WTC11 (cell line): ENCODE measurements around the gene ZNF277. TPM values are rescaled to one million over a fixed set of nuclear protein-coding genes. Genes with fewer than 3 reads are reported as not detected.

Experiments
- ATAC-seq: fragments of 200-7000 bp; cut with Tn5 transposase; 2 replicates; pipeline ENCODE4 v1.10.0; 2021; ENCODE audit warnings: mild to moderate bottlenecking, moderate library complexity
- CTCF ChIA-PET: fragments of 300-600 bp; sonication (Branson Sonifier 250); formaldehyde crosslinking; loops from one replicate; lab custom pipeline; 2021; ENCODE audit warnings: antibody characterized with exemption; lab: Charles Lee
- POLR2A ChIA-PET: fragments of 350-600 bp; sonication (Branson Sonifier 250); formaldehyde crosslinking; loops from one replicate; lab custom pipeline; 2021; ENCODE audit warnings: antibody characterized with exemption; lab: Charles Lee
- DNase-seq: peaks from one replicate; pipeline ENCODE4 v3.0.0; 2021; ENCODE audit warnings: low spot score
- H3K27ac Mint-ChIP-seq: 2 replicates; pipeline ENCODE4 v1.8.0; 2021; ENCODE audit warnings: mixed read lengths
- H3K27me3 Mint-ChIP-seq: 2 replicates; pipeline ENCODE4 v1.8.0; 2021; ENCODE audit warnings: low read depth, mild to moderate bottlenecking, moderate library complexity, mixed read lengths
- H3K36me3 Mint-ChIP-seq: 2 replicates; pipeline ENCODE4 v1.8.0; 2021; ENCODE audit warnings: mixed read lengths
- H3K4me1 Mint-ChIP-seq: 2 replicates; pipeline ENCODE4 v1.8.0; 2022; ENCODE audit warnings: mixed read lengths
- H3K4me3 Mint-ChIP-seq: 2 replicates; pipeline ENCODE4 v1.8.0; 2021; ENCODE audit warnings: mild to moderate bottlenecking, moderate library complexity, mixed read lengths
- H3K9me3 Mint-ChIP-seq: 2 replicates; pipeline ENCODE4 v1.8.0; 2021; ENCODE audit warnings: mixed read lengths
- AR ChIP-seq: fragments of 250-450 bp; sonication (Bioruptor Pico); IDR thresholded peaks from 2 replicates; pipeline ENCODE4 v1.9.0; 2021; ENCODE audit warnings: mild to moderate bottlenecking
- ATF2 ChIP-seq: sonication (generic); formaldehyde crosslinking; IDR thresholded peaks from 2 replicates; pipeline ENCODE4 v1.8.1; 2022; ENCODE audit warnings: low read depth, missing genetic modification reagents, borderline replicate concordance
- CDX4 ChIP-seq: fragments of 250-450 bp; sonication (Bioruptor Pico); IDR thresholded peaks from 2 replicates; pipeline ENCODE4 v1.9.0; 2021; ENCODE audit warnings: moderate library complexity, mild to moderate bottlenecking, inconsistent platforms, borderline replicate concordance
- CREB1 ChIP-seq: sonication (generic); formaldehyde crosslinking; IDR thresholded peaks from 2 replicates; pipeline ENCODE4 v1.8.0; 2023; ENCODE audit warnings: mild to moderate bottlenecking, missing genetic modification reagents
- ESRRA ChIP-seq: sonication (generic); formaldehyde crosslinking; IDR thresholded peaks from 2 replicates; pipeline ENCODE4 v1.8.1; 2022; ENCODE audit warnings: mild to moderate bottlenecking, missing genetic modification reagents, borderline replicate concordance
- FOXJ3 ChIP-seq: sonication (generic); formaldehyde crosslinking; IDR thresholded peaks from 2 replicates; pipeline ENCODE4 v1.9.0; 2021; ENCODE audit warnings: missing genetic modification reagents, mild to moderate bottlenecking, borderline replicate concordance
- JUN ChIP-seq: sonication (generic); formaldehyde crosslinking; IDR thresholded peaks from 2 replicates; pipeline ENCODE4 v1.8.0; 2023; ENCODE audit warnings: mild to moderate bottlenecking, missing genetic modification reagents
- MAX ChIP-seq: sonication (generic); formaldehyde crosslinking; IDR thresholded peaks from 2 replicates; pipeline ENCODE4 v1.8.0; 2022; ENCODE audit warnings: mild to moderate bottlenecking, missing genetic modification reagents
- NFATC4 ChIP-seq: fragments of 250-450 bp; sonication (Bioruptor Pico); IDR thresholded peaks from 2 replicates; pipeline ENCODE4 v1.9.0; 2021; ENCODE audit warnings: mild to moderate bottlenecking
- NFE2L1 ChIP-seq: sonication (generic); formaldehyde crosslinking; IDR thresholded peaks from 2 replicates; pipeline ENCODE4 v1.8.1; 2023; ENCODE audit warnings: missing genetic modification reagents
- NR1H2 ChIP-seq: sonication (generic); formaldehyde crosslinking; IDR thresholded peaks from 2 replicates; pipeline ENCODE4 v1.9.0; 2021; ENCODE audit warnings: mild to moderate bottlenecking, moderate library complexity, missing genetic modification reagents
- NR2C2 ChIP-seq: sonication (generic); formaldehyde crosslinking; IDR thresholded peaks from 2 replicates; pipeline ENCODE4 v1.8.0; 2022; ENCODE audit warnings: mild to moderate bottlenecking, missing genetic modification reagents
- OVOL2 ChIP-seq: fragments of 250-450 bp; sonication (Bioruptor Pico); IDR thresholded peaks from 2 replicates; pipeline ENCODE4 v1.9.0; 2021; ENCODE audit warnings: mild to moderate bottlenecking, borderline replicate concordance
- PRDM15 ChIP-seq: sonication (generic); formaldehyde crosslinking; IDR thresholded peaks from 2 replicates; pipeline ENCODE4 v1.8.0; 2022; ENCODE audit warnings: missing genetic modification reagents
- RELA ChIP-seq: sonication (generic); formaldehyde crosslinking; IDR thresholded peaks from 2 replicates; pipeline ENCODE4 v1.8.1; 2022; ENCODE audit warnings: missing genetic modification reagents, mild to moderate bottlenecking, borderline replicate concordance
- SOX15 ChIP-seq: fragments of 250-450 bp; sonication (Bioruptor Pico); IDR thresholded peaks from 2 replicates; pipeline ENCODE4 v1.9.0; 2021; ENCODE audit warnings: mild to moderate bottlenecking
- ZBTB43 ChIP-seq: sonication (generic); formaldehyde crosslinking; IDR thresholded peaks from 2 replicates; pipeline ENCODE4 v1.8.1; 2023; ENCODE audit warnings: mild to moderate bottlenecking, missing genetic modification reagents
- ZNF263 ChIP-seq: sonication (generic); formaldehyde crosslinking; IDR thresholded peaks from 2 replicates; pipeline ENCODE4 v1.8.1; 2022; ENCODE audit warnings: low read depth, mild to moderate bottlenecking, moderate library complexity, missing genetic modification reagents
- ZNF396 ChIP-seq: fragments of 250-450 bp; sonication (Bioruptor Pico); IDR thresholded peaks from 2 replicates; pipeline ENCODE4 v1.8.0; 2021; ENCODE audit warnings: mild to moderate bottlenecking, moderate library complexity, borderline replicate concordance
- total RNA-seq: library from RNA; stranded (reverse); gene quantifications from 3 replicates; pipeline ENCODE4 v1.2.3, GENCODE V29; 2021
- TF ChIP-seq, protein P1 (sequence below): fragments of 250-450 bp; sonication (Bioruptor Pico); IDR thresholded peaks from 2 replicates; pipeline ENCODE4 v1.8.0; 2021; ENCODE audit warnings: mild to moderate bottlenecking

Gene ZNF277
- total RNA-seq, 1 experiment from 2014 or later, result 22.5 TPM

DNA sequence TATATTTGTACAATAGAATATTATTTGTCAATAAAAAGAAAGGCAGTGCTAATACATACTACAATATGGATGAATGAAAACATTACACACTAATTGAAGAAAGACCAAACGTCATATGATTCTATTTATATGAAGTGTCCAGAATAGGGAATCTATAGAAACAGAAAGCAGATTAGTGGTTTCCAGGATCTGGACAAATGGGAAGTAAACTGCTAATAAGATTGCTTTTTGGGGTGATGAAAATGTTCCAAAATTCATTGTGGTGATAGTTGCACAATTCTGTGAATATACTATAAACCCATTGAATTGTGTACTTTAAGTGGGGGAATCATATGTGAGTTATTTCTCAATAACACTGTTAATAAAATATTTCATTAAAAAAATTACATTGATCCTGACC is 165.6 kb downstream of the ZNF277 start:
- ChIA-PET CTCF (no interaction called here), POLR2A (no interaction called here)
- H3K4me1 Mint-ChIP-seq, result peaks cover 5% of the 10 kb centered on the region

DNA sequence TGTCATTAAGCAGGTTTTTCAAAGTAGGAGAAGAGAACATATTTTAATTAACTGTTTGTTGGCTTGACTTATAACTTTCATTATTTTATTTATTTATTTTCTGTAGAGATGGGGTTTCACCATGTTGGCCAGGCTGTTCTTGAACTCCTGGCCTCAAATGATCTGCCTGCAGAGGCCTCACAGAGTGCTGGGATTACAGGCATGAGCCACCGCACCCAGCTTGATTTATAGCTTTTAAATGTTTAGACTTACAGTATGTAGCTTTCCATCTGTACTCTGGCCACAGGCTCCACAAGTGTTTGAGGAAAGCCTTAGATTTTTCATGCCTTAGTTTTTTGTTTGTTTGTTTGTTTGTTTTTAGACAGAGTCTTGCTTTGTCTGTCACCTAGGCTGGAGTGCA is 171.1 kb downstream of the ZNF277 start:
- peaks cover 10% of the 10 kb centered on the region for H3K9me3 Mint-ChIP-seq
- ChIA-PET CTCF (no interaction called here), POLR2A (no interaction called here)
- no peaks in the 10 kb centered on the region for H3K27me3 Mint-ChIP-seq
- no peak for DNase-seq
- H3K27ac Mint-ChIP-seq, result no peak overlapping the region
- H3K36me3 Mint-ChIP-seq, result no peaks in the 10 kb centered on the region
- H3K4me1 Mint-ChIP-seq, result no peaks in the 10 kb centered on the region
- TF ChIP-seq OVOL2 (CRISPR knock-in tag) (no peak), FOXJ3 (CRISPR knock-in tag) (no peak), NR1H2 (CRISPR knock-in tag) (no peak), ESRRA (CRISPR knock-in tag) (no peak), ZNF396 (no peak), CDX4 (CRISPR knock-in tag) (no peak)
- no peak for ATAC-seq
- H3K4me3 Mint-ChIP-seq, result no peak overlapping the region

More for the DNA sequence above, 165.6 kb downstream of the ZNF277 start:
- Mint-ChIP-seq H3K9me3 (no peaks in the 10 kb centered on the region), H3K27me3 (no peaks in the 10 kb centered on the region; the same call in 1 of the 2 replicates), H3K4me3 (no peak overlapping the region), H3K36me3 (no peaks in the 10 kb centered on the region), H3K27ac (no peak overlapping the region)
- ATAC-seq, result no peak
- no peak for DNase-seq
- TF ChIP-seq NFATC4 (no peak), ATF2 (CRISPR knock-in tag) (no peak), PRDM15 (CRISPR knock-in tag) (no peak), ZBTB43 (no peak), NR2C2 (no peak)

DNA sequence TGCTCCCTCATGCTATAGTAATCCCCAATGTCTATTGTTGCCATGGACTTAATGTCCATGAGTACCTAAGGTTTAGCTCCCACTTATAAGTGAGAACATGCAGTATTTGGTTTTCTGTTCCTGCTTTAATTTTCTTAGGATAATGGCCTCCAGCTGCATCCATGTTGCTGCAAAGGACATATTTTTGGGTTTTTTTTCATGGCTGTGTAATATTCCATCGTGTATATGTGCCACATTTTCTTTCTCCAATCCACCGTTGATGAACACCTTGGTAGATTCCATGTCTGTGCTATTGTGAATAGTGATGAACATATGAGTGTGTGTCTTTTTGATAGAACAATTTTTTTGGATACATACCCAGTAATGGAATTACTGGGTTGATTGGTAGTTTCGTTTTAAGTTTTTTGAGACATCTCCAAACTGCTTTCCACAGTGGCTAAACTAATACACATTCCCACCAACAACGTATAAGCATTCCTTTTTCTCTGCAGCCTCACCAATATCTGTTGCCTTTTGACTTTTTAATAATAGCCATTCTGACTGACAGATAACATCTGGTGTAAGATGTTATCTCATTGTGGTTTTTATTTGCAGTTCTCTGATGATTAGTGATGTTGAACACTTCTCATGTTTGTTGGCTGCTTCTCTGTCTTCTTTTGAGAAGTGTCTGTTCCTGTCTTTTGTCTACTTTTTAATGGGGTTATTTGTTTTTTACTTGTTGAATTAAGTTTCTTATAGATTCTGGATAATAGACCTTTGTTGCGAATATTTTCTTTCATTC is 175.0 kb downstream of the ZNF277 start:
- peaks cover 10% of the 10 kb centered on the region for H3K9me3 Mint-ChIP-seq
- H3K36me3 Mint-ChIP-seq, result no peaks in the 10 kb centered on the region
- no peak overlapping the region for H3K4me3 Mint-ChIP-seq
- no peak for ATAC-seq
- no peak overlapping the region for H3K27ac Mint-ChIP-seq
- CTCF ChIA-PET, result interaction anchor here (1.4 kb wide), 1 partner anchor 24 kb away, joined by 3 read pairs; no protein-coding TSS in a partner anchor
- no peak for DNase-seq
- H3K4me1 Mint-ChIP-seq, result peaks cover 3% of the 10 kb centered on the region
- H3K27me3 Mint-ChIP-seq, result no peaks in the 10 kb centered on the region
- POLR2A ChIA-PET, result no interaction called here
- TF ChIP-seq SOX15, result no peak
- TF ChIP-seq RELA (CRISPR knock-in tag), result no peak
- no peak for TF ChIP-seq JUN (CRISPR knock-in tag)
- no peak for TF ChIP-seq AR (CRISPR knock-in tag)
- no peak for TF ChIP-seq NFE2L1 (CRISPR knock-in tag)
- TF ChIP-seq ZNF263 (CRISPR knock-in tag), result no peak
- TF ChIP-seq, protein P1, sequence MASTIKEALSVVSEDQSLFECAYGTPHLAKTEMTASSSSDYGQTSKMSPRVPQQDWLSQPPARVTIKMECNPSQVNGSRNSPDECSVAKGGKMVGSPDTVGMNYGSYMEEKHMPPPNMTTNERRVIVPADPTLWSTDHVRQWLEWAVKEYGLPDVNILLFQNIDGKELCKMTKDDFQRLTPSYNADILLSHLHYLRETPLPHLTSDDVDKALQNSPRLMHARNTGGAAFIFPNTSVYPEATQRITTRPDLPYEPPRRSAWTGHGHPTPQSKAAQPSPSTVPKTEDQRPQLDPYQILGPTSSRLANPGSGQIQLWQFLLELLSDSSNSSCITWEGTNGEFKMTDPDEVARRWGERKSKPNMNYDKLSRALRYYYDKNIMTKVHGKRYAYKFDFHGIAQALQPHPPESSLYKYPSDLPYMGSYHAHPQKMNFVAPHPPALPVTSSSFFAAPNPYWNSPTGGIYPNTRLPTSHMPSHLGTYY, result no peak
- TF ChIP-seq CREB1 (CRISPR knock-in tag), result no peak
- no peak for TF ChIP-seq MAX (CRISPR knock-in tag)
